HG03575 (cell line): ENCODE results near the gene IL1RAP.

Experiments used
- ATAC-seq: cut with Tn5 transposase; IDR thresholded peaks from one replicate; pipeline ENCODE4 v1.9.1; 2021; ENCODE audit not compliant: unreplicated experiment, insufficient number of reproducible peaks, low FRiP score; ENCODE audit errors: extremely low read depth

Gene IL1RAP

GRCh38 chr3:190594171-190594570, 80.3 kb downstream of the IL1RAP start:
- ATAC-seq: no peak

GRCh38 chr3:190595179-190595795, 81.4 kb downstream of the IL1RAP start:
- no peak for ATAC-seq

DNA sequence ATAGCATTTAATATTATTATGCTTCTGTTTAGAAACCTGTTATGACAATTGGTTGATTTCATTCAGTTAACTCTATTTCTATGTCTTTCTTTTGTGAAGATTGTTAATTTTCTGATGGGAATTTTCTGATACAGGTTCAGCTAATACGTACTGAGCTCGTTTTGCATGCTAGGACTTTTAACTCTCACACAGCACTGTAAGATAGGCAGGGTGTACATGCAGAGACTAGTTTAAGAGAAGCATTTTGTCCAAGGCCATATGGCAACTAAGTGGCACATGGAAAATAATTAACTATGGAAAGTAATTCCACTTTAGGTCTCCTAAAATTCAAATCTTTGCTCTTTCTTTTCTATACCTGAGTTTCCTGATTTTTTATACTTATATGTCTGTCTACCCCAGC, 81.9 kb downstream of the IL1RAP start:
- ATAC-seq: no peak

DNA sequence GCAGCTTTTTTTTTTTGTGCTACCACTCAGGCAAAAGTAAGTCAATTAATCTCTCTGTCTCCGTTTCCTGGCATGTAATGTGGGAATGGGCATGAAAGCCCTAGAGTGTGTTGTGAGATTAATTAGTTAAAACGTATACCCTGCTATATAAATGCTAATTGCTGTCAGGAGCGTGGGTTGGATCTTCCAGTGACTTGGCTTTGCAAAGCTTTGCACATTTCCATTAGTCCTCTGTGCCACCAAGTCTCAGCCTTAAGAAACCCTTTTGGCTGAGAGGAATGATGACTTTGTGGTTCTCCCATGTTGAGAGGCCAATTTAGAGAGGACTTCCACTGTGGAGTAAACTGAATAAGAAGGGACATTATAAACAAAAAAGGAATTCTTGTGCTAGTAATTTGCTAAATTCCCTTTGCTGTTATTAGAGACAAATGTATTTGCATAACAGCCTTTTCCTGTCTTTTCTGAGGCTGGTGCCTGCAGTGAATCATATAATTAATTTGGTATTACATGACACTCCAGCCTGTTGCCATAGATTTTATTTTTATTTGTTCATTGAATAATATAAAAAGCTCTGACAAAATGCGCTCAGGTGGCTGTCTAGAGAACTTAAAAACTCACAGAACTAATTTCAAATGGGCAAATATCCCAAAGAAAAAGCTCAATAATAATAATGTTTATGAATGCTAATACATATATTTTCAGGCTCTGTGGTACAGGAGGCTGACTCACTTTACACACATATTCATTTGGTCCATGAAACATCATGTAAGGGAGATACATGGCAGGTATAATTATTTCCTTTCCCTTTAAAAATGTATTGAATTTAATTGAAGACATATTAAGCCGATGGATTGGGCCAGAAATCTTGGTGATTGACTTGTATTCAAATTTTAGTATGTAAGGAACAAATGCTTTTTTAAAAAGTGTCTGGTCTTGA, 82.7 kb downstream of the IL1RAP start:
- no peak for ATAC-seq

DNA sequence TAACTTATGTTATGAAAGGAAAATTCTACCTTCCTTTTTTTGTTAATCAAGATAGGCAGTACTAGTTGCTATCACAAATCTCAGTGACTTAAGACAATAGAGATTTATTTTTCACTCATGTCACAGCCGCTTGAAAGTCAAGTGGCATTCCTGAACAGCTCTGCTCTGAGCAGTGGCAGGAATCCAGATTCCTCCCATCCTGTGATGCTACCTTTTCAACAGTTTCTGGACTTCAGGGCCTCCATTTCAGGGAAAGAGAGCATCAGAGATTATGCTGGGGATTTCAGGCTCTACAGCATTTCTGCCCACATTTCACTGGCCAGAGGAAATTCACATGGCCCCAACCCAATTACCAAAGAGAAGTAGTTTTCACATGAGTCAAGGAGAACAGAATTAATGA, 83.4 kb downstream of the IL1RAP start:
- ATAC-seq: no peak

GRCh38 chr3:190601622-190602021, 87.7 kb downstream of the IL1RAP start:
- no peak for ATAC-seq

- ATAC-seq: no peak
These were observed 91.5 kb downstream of the IL1RAP start for GRCh38 chr3:190605385-190605784.

DNA sequence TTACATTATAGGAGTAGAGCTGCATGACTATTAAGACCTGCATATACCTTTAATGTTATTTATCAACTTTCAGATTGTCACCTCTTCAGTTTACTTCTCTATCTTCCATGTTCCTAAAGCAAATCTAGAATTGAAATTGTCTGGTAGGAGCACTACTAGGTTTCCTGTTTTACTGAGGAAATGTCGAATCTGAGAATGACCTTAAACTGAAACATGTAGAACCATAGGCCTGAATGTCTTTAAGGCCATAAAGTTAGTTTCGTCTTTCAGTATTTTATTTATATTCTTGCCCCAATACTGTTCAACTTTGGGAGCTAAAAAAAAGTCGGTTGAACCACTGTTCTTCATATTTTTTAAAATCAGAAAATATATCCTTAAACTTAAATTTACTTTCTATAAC, 92.7 kb downstream of the IL1RAP start:
- no peak for ATAC-seq

DNA sequence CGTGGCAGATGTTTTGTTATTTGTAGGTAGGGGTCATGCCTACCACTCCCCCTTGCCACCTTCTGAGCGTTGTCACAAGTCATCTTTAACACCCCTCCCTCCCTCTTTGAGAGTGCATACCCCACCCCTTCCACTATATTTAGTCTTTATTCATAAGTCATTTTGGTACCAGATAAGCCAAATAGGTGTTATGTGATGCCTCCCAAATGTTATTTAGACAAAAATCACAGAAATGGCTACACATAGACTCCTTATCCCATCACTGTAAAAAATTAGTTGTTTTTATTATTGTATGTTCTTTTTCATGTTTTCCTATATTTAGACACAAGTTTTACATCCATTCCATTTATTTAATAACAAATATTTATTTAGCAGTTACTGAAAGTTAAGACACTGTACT, 93.1 kb downstream of the IL1RAP start:
- no peak for ATAC-seq

GRCh38 chr3:190608850-190609589, 95.1 kb downstream of the IL1RAP start:
- no peak for ATAC-seq

DNA sequence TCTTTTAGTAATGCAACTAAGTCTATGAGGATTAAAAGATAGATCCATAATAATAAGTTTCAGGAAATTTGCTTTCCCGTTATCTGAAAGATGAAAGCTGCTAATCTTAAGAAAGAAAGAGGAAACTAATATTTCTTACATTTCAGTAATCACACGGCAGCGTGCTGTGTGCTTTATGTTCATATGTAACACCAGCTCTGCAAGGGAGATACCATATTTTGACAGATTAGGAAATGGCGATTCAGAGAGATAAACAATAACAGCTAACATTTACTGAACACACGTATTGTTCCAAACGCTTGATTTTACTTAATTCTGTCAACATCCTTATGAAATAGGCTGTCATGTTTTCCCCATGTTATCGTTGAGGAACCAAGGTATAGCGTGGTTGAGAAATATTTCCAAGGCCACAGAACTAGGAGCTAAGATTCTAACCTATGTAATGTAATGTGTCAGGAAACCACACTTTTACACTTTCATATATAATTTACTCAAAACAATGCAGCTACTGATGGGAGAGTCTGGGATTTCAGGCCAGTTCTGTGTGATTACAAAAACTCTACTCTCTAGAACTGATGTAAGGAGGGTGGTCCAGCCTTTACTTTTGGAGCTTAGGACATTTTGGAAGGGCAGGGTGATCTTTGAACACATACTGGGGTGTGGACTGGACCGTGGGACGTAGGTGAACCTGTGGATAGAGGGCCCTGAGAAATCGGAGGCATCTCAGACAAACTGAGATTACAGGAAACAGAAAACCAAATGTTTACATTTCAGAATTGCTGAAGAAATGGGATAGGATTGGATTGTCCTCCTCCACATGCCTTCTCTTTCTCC, 100.6 kb downstream of the IL1RAP start:
- no peak for ATAC-seq

- no peak for ATAC-seq
These were observed 101.1 kb downstream of the IL1RAP start for GRCh38 chr3:190615060-190615384.

GRCh38 chr3:190615607-190616006, 101.7 kb downstream of the IL1RAP start:
- no peak for ATAC-seq

- ATAC-seq: no peak
These were observed 102.8 kb downstream of the IL1RAP start for GRCh38 chr3:190616637-190617036.

- peak; percentile 67 for ATAC-seq
These were observed 103.3 kb downstream of the IL1RAP start for GRCh38 chr3:190617185-190617584.

- no peak for ATAC-seq
These were observed 104.6 kb downstream of the IL1RAP start for GRCh38 chr3:190618330-190619030.

- ATAC-seq: no peak
These were observed 105.5 kb downstream of the IL1RAP start for GRCh38 chr3:190619353-190619752.

DNA sequence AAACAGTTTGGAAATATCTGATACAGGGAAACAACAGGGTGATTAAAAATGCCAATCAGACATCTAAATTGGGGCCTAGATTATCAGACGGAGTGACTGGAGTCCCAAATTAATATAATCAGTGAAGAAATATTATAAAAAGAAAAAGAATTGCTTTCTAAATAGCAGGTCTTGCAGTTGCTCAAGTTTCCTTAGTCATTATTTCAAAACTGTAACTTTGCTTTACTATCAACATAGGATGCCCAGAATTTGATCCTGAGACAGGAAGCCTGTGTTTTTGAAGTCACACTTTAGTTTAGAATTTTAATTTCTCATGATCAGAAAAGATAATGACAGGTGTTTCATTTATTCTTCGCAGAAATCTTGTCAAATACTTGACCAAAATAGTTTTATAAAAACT, 105.9 kb downstream of the IL1RAP start:
- no peak for ATAC-seq
